Hippocampal formation (tissue), 2 donors: ENCODE measurements around the gene RPS29.
A peak's percentile ranks its signal among the peaks of the same experiment; 100 is the strongest.
"Not testable (repeated sequence)": the region's sequence is repeated elsewhere in the genome, so short reads cannot be mapped to it uniquely, and the experiment has no call there.

ENCODE experiments used
- DNase-seq, 2 donors: peaks; one replicate each; lab custom pipeline; 2025; lab: John Stamatoyannopoulos, UW

RPS29 gene

GRCh38 chr14:49585803-49586672 is at the start of gene RPS29:
Gene RPS29 (minus strand): TSS chr14:49586380. CDS start chr14:49586346, 34 bp downstream.
- peak; percentile 94 for DNase-seq

GRCh38 chr14:49634547-49635334 is 48.6 kb upstream of the RPS29 start, which contains the start of gene DNAAF2:
Gene DNAAF2 (minus strand): TSS chr14:49635244. CDS start chr14:49635149, 95 bp downstream.
- DNase-seq, result peak in 1 of 2 donors; percentile 21

- DNase-seq, result peak; percentile 86 to 96
These were observed 47.7 kb upstream of the RPS29 start for GRCh38 chr14:49633640-49634546.

- no peak for DNase-seq
These were observed 38.0 kb upstream of the RPS29 start for GRCh38 chr14:49623941-49624839.

- no peak for DNase-seq
These were observed 37.2 kb upstream of the RPS29 start for GRCh38 chr14:49623387-49623786.

DNA sequence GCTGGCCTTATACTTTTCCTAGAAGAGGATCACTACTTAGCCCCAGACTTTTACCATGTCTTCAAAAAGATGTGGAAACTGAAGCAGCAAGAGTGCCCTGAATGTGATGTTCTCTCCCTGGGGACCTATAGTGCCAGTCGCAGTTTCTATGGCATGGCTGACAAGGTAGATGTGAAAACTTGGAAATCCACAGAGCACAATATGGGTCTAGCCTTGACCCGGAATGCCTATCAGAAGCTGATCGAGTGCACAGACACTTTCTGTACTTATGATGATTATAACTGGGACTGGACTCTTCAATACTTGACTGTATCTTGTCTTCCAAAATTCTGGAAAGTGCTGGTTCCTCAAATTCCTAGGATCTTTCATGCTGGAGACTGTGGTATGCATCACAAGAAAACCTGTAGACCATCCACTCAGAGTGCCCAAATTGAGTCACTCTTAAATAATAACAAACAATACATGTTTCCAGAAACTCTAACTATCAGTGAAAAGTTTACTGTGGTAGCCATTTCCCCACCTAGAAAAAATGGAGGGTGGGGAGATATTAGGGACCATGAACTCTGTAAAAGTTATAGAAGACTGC is 35.9 kb upstream of the RPS29 start:
- no peak for DNase-seq

GRCh38 chr14:49621114-49621881 is 35.1 kb upstream of the RPS29 start:
- peak; percentile 49 to 60 for DNase-seq

DNA sequence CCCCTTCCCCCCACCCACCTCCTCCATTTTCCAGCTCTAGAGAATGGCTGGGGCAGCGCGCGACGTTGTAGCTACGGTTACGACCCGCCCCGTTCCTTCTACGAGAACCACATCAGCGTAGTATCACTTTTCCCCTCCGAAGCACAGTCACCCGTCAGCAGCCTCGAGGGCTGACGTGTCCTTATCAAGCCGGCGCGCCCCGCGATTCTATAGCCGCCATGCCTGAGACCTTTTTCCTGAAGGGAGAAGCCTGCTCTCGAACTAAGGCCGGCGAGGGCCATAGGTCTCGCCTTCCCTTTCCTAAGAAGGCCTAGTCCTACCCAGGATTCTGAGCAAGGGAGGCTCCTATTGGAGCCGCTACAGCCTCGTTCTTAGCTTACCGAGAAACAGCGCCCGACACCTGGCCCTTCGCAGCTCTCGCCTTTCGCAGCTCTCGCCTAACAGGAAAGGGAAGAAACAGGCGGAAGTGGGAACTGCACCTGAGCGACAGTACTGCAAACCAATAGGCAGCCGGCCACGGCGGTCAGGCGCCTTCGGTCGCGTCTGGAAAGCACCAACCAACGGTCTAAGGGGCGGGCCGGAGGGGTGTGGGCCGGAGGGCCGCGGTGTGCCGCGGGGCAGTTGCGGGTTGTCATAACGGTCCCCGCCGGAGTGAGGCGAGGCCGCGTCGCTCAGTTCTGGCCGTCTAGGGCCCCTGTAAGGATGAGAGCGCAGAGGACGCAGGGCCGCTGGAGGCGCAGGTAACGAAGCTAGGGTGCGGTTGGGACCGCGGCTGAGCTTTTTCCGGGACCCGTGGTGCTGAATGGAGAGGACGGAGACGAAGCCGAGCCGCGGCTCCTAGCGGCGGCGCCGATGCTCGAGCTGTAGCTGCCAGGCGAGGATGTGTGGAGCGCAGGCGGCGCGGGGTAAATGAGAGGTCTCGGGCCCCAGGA is 34.3 kb upstream of the RPS29 start, which contains the start of the genes MGAT2 and RPL36AL:
Gene MGAT2, plus strand, starts transcription at position 618 of the 932 bp plus-strand sequence. CDS start 470 bp downstream, outside the sequence.
Gene RPL36AL, minus strand, starts transcription at position 445 of the 932 bp plus-strand sequence. CDS start 1,522 bp downstream, outside the sequence.
- peak; percentile 97 to 98 for DNase-seq

- DNase-seq, result no peak
These were observed 33.5 kb upstream of the RPS29 start for GRCh38 chr14:49619730-49620129.

DNA sequence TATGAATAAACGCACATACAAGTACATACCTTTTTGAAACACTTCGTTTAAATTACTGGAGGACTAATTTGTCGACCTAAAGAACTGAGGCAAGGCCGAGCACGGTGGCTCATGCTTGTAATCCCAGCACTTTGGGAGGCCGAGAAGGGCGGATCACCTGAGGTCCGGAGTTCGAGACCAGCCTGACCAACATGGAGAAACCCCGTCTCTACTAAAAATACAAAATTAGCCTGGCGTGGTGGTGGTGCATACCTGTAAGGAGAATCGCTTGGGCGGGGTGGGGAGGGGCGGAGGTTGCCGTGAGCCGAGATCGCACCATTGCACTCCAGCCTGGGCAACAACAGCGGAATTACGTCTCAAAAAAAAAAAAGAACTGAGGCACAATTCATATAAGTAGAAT is 33.1 kb upstream of the RPS29 start:
- not testable (repeated sequence) for DNase-seq

DNA sequence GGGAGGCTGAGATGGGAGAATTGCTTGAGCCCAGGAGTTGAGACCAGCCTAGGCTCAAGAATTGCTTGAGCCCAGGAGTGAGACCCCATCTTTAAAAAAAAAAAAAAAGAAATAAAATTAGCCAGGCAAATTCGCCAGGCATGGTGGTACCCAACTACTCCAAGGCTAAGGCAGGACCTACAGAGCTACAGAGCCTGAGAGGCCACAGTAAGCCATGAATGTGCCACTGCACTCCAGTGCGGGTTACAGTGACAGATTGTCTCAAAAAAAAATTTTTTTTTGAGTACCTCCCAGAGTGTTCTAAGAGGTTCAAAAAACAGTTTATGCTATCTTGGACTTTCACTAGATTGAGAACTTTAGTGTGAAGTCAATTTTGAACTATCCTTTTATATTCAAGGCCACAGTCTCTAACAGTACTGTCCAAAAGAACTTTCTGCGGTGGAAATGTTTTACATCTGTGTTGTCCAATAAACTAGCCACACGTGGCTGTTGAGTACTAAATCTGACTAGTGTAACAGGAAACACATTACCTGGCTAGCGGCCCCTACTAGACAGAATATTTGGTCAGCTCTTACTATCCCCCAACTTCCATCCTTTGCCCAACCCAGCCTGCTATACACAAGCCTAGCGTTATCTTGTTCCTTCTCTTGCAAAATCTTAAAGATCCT is 31.8 kb upstream of the RPS29 start:
- no peak for DNase-seq

- DNase-seq, result no peak
These were observed 29.6 kb upstream of the RPS29 start for GRCh38 chr14:49615776-49616175.

- DNase-seq, result no peak
These were observed 28.0 kb upstream of the RPS29 start for GRCh38 chr14:49614196-49614595.

- no peak for DNase-seq
These were observed 26.5 kb upstream of the RPS29 start for GRCh38 chr14:49612671-49613070.

- DNase-seq, result no peak
These were observed 26.1 kb upstream of the RPS29 start for GRCh38 chr14:49612251-49612650.

GRCh38 chr14:49607583-49607982 is 21.4 kb upstream of the RPS29 start:
- DNase-seq, result no peak
